GM21619 (cell line): ENCODE measurements around the gene S1PR2.
"Not testable (repeated sequence)": the region's sequence is repeated elsewhere in the genome, so short reads cannot be mapped to it uniquely, and the experiment has no call there.

Experiments used
- ATAC-seq: cut with Tn5 transposase; IDR thresholded peaks from one replicate; pipeline ENCODE4 v1.9.1; 2021; ENCODE audit not compliant: unreplicated experiment

S1PR2 gene

DNA sequence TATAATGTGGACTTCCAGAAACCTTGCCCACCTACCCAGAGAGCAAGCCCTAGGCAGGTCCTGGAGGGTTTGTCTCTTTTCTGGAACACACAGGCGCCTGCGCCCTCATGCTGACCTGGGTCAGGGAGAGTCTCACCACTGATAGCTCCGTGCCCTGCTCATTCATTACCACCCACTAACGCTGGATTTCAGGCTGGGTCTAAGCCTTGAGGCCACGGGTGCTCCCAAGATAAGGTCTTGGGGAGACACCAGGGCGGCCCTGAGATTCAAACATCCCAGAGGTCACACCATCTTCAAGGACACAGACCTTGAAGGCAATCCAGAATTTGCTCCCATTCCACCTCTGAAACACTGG, 5.1 kb downstream of the S1PR2 start:
- no peak for ATAC-seq

DNA sequence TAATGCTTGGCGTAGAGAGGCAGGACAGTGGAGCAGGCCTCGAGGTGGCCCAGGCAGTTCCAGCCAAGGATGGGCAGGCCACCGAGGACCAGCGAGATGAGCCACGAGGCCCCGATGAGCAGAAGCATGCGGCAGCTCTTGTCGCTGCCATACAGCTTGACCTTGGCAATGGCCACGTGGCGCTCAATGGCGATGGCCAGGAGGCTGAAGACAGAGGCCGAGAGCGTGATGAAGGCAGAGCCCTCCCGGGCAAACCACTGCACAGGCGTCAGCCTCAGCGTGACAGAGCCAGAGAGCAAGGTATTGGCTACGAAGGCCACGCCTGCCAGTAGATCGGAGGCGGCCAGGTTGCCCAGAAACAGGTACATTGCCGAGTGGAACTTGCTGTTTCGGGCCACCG, 6.8 kb downstream of the S1PR2 start:
- no peak for ATAC-seq

DNA sequence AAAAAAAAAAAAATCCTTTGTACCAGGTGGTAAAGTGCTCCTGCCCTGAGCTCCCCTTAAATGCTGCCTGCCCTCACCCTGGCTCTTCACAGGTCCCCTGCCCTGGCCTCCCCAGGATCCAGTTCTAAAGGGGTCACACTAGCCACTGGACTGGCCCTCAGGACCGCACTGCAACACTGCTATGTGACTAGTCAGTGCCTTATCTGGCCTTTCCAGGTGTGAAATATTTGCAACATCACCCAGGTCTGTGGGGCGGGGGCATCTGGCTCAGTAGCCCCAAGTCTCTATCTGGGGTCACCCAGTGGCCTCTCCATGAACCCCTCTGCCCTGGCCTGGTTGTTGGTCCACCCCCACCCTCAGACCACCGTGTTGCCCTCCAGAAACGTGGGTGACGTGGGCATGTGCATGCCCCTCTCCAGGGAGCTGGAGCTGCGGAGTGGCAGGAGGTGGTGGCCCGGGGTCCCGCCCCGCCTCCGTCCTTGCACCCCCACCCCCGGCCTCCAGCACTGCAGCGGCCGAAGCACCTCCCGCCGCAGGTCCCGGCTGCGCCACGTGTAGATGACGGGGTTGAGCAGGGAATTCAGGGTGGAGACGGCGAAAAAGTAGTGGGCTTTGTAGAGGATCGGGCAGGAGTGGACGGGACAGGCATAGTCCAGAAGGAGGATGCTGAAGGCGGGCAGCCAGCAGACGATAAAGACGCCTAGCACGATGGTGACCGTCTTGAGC, 7.5 kb downstream of the S1PR2 start:
- no peak for ATAC-seq

DNA sequence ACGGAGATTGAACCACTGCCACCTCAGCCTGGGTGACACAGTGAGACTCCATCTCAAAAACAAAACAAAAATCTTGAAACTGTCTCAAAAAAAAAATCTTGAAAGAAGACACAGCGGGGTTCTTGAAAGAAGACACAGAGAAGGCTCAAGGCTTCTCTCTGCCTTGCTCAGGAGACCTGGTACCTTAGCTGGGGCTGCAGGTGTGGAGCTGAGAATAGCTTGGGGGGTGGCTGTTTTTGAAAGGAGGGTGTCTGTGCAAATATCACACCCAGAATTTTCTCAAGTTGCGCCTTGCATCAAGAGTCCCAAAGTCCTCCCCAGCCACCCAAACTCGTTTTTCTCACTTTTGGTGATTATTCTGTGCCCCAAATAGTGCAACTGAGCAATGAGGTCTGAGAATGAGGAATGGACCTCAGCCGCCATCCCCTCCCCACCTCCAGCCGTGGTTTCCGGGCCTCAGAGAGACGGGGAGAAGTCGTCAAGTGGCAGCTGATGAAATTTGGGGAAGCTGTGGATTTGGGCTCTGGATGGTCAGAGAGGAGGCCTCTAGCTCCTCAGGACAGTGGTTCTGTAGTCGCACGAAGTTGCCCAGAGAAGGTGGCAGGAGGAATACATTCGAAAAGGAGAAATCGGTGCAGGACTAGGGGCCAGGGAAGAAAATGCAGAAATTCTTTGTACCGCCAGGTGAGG, 8.8 kb downstream of the S1PR2 start:
- no peak for ATAC-seq

DNA sequence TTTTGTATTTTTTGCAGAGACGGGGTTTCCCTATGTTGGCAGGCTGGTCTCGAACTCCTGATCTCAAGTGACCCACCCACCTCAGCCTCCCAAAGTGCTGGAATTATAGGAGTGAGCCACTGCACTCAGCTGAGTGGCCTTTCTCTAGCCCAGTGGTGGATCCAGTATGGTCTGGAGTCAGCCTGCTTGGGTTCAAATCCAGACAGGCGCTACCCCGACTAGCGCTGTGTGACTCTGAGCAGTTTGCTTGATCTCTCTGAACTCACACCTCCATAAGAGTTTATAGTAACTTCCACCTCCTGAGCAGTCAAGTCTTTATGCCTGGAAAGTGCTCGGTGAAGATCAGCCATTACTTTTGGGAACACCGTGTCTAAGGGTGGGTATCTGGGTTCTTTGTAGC, 10.4 kb downstream of the S1PR2 start:
- no peak for ATAC-seq

DNA sequence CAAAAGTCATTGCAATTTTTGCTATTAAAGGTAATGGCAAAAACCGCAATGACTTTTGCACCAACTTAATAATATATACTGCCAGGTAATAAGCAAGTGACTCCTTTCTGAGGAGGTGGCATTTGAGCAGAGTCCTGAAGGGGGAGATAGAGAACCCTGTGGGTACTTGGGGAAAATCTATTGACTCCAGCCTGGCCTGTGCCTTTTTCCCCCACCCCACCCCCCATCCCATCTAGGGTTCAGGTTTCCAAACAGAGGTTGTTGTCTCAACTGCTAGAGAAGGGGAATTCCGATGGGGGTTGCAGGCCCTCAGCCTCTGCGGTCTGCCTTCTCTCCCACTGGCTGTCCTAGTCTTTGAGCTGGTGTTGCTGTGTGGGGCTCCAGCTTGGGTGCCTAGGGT, 11.5 kb downstream of the S1PR2 start:
- ATAC-seq: no peak

DNA sequence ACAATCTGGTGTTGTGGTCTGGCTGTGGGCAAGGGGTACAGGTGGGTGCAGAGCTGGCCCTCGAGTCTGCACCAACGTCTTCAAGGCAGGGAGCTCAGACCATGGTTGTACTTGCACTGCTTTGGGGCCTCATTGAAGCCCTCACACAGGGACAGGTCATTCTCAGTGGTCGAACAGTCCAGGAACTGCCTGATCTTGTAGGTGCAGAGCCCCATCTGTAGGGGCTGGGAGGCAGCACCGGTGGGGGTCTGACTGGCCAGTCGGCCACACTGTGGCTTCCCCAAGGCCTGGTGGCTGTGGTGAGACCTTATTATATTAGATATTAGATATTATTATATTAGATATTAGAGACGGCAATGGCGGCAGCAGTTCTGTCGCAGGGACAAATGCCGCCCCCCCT, 14.0 kb downstream of the S1PR2 start:
- ATAC-seq: no peak

DNA sequence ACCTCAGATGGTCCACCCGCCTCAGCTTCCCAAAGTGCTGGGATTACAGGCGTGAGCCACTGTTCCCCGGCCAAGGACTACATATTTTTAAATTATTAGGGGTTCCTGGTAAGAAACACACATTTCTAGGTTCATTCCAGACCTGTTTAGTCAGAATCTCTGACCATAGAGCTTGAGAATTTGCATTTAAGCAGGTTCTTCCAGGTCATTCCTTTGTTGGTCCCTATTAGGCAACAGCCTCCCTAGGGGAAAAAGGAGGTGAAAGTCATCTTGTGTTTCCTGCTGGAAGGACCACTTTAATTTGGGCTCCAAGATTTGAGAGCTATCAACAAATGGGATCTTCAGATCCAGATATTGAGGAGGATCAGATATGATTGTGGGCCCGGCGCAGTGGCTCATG, 16.3 kb downstream of the S1PR2 start:
- no peak for ATAC-seq

DNA sequence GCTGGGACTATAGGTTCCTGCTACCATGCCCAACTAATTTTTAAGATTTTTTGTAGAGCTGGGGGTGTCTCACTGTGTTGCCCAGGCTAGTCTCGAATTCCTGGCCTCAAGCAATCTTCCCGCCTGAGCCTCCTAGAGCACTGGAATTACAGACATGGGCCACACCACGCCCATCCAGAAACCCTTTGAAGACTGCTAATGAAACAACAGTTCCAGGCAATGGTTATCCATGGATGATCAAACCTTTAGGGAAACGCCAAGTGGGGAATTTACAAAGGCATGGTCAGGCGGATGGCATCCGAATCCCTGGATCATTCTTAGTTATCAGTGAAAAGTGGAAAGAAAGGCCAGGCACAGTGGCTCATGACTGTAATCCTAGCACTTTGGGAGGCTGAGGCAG, 19.4 kb downstream of the S1PR2 start:
- no peak for ATAC-seq

DNA sequence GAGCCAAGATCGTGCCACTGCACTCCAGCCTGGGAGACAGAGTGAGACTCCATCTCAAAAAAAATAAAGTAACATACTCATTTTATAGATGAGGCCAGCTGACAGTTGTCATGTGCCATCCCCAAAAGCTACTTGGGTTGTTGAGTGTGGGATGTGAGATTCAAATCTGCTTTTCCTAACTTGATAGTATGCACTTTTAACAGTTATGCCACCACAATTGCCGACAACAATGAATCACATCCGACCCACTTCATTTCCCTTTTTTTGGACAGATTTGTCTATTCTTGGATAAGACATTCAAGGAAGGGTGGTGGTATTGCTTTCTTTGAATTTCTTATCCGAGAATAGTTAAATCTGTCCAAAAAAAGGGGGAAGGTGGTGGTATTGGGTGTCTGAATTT, 20.1 kb downstream of the S1PR2 start:
- no peak for ATAC-seq

DNA sequence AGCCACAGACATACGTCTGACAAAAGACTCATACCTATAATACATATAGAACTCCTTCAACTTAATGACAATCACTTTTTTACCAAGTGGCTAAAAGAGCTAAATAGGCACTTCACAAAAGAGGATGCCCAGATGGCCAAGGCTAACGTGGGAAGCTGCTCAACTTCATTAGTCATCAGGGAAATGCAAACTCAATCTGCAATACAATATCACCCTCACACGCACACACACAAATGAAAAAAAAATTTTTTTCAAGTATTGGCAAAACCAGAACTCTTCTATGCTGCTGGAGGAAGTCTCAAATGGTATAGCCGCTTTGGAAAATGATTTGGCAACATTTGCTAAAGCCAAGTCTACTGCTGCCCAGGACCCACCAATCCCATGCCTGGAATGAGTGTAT, 21.8 kb downstream of the S1PR2 start:
- no peak for ATAC-seq

DNA sequence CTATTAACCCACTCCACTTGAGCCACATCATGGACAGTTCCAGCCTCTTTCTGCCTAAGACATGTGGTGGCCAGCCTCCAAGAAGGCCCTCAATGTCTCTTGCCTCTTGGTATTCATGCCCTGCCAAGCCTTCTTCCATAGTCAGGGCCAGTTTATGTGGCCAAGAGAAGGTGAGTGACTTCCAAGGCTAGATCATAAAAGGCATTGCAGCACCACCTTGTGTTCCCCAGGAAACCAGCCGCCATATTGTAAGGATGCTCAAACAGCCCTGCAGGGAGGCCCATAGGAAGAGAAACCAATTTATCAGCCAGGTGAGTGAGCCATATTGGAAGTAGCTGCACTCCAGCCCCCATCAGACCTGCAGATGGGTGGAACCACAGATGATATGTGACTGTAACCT, 24.1 kb downstream of the S1PR2 start:
- no peak for ATAC-seq

DNA sequence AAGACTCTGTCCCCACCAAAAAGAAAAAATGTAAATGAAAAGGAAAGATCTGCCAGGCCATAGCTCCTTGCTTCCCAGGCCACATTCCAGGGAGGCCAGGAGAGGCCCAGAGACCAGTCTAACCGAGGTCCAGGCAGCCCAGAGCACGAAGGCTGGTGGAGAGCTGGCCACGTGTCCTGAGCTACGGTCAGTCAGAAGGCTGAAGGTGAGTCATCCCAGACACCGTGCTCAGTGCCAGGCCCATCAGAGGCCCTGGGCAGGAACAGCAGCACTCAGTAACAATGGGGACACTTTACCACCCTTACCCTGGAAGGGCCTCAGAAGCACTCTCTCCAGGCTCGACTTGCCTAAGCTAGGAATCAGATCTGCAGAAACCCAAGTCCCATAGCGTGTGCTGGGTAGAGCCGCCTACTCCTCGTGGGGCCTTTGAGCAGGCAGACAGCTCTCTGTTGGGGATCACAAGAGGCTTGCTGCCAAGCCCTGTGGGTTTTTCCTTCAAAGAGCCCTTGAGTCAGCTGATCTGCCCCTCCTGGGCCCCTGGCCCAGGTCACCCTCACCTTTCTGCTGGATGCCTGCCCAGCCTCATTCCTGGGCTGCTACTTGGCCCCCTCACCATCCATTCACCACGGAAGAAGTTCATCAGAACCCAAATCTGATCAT, 24.8 kb downstream of the S1PR2 start:
- no peak for ATAC-seq

DNA sequence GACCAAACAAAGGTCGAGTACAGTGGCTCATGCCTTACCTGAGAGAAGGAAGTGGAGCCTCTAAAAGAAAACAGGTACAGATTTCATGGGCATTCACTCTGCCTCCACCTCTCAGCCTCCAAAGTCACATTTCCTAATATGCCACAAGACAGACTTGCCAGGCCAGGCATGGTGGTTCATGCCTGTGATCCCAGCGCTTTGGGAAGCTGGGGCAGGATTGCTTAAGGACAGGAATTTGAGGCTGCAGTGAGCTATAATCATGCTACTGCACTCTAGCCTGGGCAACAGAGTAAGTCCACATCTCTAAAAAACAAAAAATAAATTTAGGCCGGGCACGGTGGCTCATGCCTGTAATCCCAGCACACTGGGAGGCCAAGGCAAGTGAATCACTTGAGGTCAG, 25.5 kb downstream of the S1PR2 start:
- no peak for ATAC-seq

DNA sequence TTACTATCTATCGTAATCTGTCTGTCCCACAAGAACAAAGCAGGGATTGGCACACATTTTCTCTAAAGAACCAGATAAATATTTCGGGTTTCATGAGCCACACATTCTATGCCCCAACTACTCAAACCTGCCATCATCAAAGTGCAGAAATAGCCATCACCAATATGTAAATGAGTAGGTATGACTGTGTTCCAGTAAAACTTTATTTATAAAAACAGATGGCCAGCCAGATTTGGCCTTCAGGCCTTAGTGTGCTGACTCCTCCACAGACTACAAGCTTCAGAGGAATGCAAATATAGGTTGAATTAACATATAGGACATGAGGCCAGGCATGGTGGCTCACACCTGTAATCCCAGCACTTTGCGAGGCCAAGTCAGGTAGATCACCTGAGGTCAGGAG, 27.4 kb downstream of the S1PR2 start:
- ATAC-seq: no peak

DNA sequence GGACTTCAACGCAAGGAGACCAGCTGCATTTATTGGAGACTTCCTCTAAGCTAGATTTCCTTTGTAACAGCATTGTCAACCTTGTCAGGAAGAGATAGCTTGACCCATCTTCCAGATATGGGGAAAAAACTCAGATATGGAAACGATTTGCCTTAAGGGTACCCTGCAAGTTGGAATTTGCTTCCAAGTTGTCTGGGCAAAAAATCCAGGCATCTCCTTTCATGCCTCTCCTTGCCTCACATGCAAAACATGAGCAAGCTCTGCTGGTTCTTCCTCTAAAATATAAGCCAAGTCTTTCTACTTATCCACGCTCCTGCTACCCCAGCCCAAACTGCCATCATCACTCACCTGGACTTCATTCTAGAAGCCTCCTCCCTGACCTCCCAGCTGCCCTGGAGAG, 30.0 kb downstream of the S1PR2 start:
- no peak for ATAC-seq

DNA sequence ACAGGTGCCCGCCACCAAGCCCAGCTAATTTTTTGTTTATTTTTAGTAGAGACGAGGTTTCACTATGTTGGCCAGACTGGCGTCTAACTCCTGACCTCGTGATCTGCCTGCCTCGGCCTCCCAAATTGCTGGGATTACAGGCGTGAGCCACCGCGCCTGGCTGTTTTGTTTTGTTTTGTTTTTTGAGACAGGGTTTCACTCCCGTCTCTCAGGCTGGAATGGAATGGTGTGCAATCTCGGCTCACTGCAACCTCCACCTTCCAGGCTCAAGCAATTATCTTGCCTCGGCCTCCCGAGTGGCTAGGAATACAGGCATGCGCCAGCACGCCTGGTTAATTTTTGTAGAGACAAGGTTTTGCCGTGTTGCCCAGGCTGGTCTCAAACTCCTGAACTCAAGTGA, 31.0 kb downstream of the S1PR2 start:
- not testable (repeated sequence) for ATAC-seq

DNA sequence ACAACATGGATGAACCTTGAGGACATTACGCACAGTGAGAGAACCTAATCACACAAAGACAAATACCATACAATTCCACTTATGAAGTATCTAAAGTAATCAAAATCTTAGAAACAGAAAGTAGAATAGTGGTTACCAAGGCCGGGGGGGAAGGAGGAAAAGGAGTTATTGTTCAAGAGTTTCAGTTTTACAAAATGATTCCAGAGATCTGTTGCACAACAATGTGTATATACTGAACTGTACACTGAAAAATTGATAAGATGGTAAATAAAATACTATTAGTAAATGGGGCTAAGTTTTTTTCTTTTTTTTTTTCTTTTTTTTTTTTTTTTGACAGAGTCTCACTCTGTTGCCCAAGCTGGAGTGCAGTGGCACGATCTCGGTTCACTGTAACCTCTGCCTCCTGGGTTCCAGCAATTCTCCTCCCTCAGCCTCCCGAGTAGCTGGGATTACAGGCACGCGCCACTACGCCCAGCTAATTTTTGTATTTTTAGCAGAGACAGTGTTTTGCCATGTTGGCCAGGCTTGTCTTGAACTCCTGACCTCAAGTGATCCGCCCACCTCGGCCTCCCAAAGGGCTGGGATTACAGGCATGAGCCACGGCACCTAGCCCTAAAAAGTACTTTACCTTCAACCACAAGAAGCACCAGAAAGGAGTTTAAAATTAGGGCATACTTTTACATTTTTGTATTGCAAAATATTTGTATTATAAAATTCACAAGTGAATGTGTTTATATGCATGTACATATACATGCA, 32.1 kb downstream of the S1PR2 start:
- ATAC-seq: not testable (repeated sequence)

DNA sequence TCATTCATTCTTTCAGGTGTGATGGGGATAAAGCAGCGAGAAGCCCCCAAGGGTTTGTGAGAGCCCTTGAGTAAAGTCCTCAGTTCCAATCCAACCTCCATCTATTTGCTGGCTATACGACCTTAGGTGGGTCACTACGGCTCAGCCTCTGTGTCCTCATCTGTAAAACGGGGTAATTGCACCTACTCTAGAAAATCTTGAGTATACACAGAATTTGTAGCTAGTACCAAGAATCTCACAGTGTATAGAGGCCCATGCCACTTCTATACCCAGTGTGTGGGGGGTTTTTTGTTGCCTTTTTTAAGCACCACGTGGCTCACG, 36.0 kb downstream of the S1PR2 start:
- ATAC-seq: no peak

DNA sequence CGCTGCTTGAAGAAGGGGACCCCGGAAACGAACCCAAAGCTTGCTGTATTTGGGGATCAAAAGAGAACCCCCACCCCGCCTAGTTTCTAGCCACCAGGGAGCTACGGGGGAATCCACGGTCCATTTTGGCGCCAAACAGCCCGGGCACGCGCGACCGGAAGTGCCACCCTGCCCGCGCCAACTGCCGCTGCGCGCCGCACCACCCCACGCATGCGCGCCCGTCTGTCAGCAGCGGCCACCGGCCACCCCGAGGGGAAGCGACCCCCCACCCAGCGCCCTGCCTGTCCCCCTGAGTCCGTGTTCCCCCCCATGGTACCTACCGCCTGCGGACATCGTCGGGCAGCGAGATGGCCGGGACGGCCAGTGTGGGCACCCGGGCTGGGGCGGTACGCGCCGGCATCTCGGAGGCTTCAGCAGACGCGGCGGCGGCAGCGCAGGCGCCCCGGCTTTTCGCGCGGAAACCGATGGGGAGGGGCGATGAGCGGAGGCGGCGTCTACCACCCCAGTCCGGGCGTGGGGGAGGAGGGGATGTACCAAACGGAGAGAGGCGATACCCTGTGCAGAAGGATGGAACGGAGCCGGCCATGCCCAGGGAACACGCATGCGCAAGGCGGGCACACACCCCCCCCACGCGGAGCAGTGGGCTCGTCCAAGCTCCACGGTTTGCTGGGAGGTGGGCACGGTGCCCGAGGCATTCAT, 36.5 kb downstream of the S1PR2 start, which contains the start of gene DNMT1:
TSS of gene DNMT1 (minus strand) at position 454 of the 699 bp plus-strand sequence. CDS start at position 400, 54 bp downstream.
- peak; percentile 74 for ATAC-seq
